ENCODE data around the gene DOP1A. TPM values are rescaled to one million over a fixed set of nuclear protein-coding genes. Genes with fewer than 3 reads are reported as not detected.

The DOP1A gene
- total RNA-seq (10 to 100 TPM; 26.1 to 33.9 (median 28.4) TPM), polyA plus RNA-seq (1 to 10 TPM; 4.8 to 8.4 (median 5.8) TPM)

- Histone ChIP-seq H3K9me3 (no peaks in the 10 kb centered on the region), H3K36me3 (no peaks in the 10 kb centered on the region), H3K27ac (peak within 1 kb of the TSS; percentile 90 to 97 (median 92)), H3K4me3 (peak within 1 kb of the TSS; percentile 88 to 92 (median 92)), H3K27me3 (no peaks in the 10 kb centered on the region), H3K4me1 (peaks cover 0 to 24% (median 12%) of the 10 kb centered on the region in 4 donors)
- peak; percentile 97 for DNase-seq
- intact Hi-C loops (cut with DNase I), result loop anchor here (2.0 to 10.0 kb wide), 5 partner anchors 125 to 820 kb away; partner anchors contain the start of genes IBTK, ME1, PGM3 and PRSS35
- 0 to 1% methylated on average over 78 of the region's 78 CpGs for WGBS, 2 donors
- TF ChIP-seq CTCF (IDR thresholded peaks at IDR 0.05) (peak; percentile 84 to 95 (median 90)), POLR2A (IDR thresholded peaks at IDR 0.05) (peak in 1 of 2 donors; percentile 27), EP300 (IDR thresholded peaks at IDR 0.05) (no peak), POLR2AphosphoS5 (IDR thresholded peaks at IDR 0.05) (peak; percentile 57 to 86 (median 72))
Observed at GRCh38 chr6:83067448-83068439, at the start of gene DOP1A. Gene DOP1A, plus strand, starts transcription at chr6:83067671. Its CDS starts 29,307 bp downstream, at chr6:83096978.

- H3K36me3 ChIP-seq, result peaks cover 0 to 51% (median 12%) of the 10 kb centered on the region in 4 donors
Observed at GRCh38 chr6:83019741-83020140, 47.7 kb upstream of the DOP1A start.

GRCh38 chr6:83031689-83032088 lies 35.8 kb upstream of the DOP1A start:
- WGBS, 2 donors, result 97 to 98% methylated on average over 6 of the region's 6 CpGs
- DNase-seq, result no peak
- intact Hi-C loops (cut with DNase I), result no loop called here
- H3K27ac ChIP-seq, result no peak overlapping the region
- no peak for TF ChIP-seq EP300 (IDR thresholded peaks at IDR 0.05)
- no peak for TF ChIP-seq CTCF (IDR thresholded peaks at IDR 0.05)
- TF ChIP-seq POLR2A (IDR thresholded peaks at IDR 0.05), result no peak
- TF ChIP-seq POLR2AphosphoS5 (IDR thresholded peaks at IDR 0.05), result no peak
- H3K36me3 ChIP-seq, result peaks cover 0 to 11% (median 2%) of the 10 kb centered on the region in 4 donors
- H3K27me3 ChIP-seq, result no peaks in the 10 kb centered on the region
- peaks cover 0 to 7% (median 0%) of the 10 kb centered on the region in 4 donors for H3K9me3 ChIP-seq
- H3K4me1 ChIP-seq, result no peaks in the 10 kb centered on the region
- H3K4me3 ChIP-seq, result no peak overlapping the region

More at GRCh38 chr6:83019741-83020140, 47.7 kb upstream of the DOP1A start:
- TF ChIP-seq CTCF (IDR thresholded peaks at IDR 0.05) (no peak), POLR2A (IDR thresholded peaks at IDR 0.05) (no peak), EP300 (IDR thresholded peaks at IDR 0.05) (no peak), POLR2AphosphoS5 (IDR thresholded peaks at IDR 0.05) (no peak)
- H3K9me3 ChIP-seq, result peaks cover 0 to 10% (median 5%) of the 10 kb centered on the region in 4 donors
- WGBS, 2 donors, result 93 to 96% methylated on average over 4 of the region's 4 CpGs
- intact Hi-C loops (cut with DNase I), result no loop called here
- H3K4me1 ChIP-seq, result no peaks in the 10 kb centered on the region
- H3K4me3 ChIP-seq, result no peak overlapping the region
- no peaks in the 10 kb centered on the region for H3K27me3 ChIP-seq
- DNase-seq, result no peak
- H3K27ac ChIP-seq, result no peak overlapping the region

- no peak for DNase-seq
- intact Hi-C loops (cut with DNase I), result no loop called here
- no peaks in the 10 kb centered on the region for H3K4me1 ChIP-seq
- H3K9me3 ChIP-seq, result no peaks in the 10 kb centered on the region
- no peak overlapping the region for H3K27ac ChIP-seq
- H3K4me3 ChIP-seq, result no peak overlapping the region
- H3K36me3 ChIP-seq, result peaks cover 0 to 3% (median 0%) of the 10 kb centered on the region in 4 donors
- no peaks in the 10 kb centered on the region for H3K27me3 ChIP-seq
- WGBS, 2 donors, result 98 to 99% methylated on average over 2 of the region's 2 CpGs
- TF ChIP-seq CTCF (IDR thresholded peaks at IDR 0.05) (no peak), POLR2AphosphoS5 (IDR thresholded peaks at IDR 0.05) (no peak), EP300 (IDR thresholded peaks at IDR 0.05) (no peak), POLR2A (IDR thresholded peaks at IDR 0.05) (no peak)
Observed at GRCh38 chr6:83038246-83038645, 29.2 kb upstream of the DOP1A start.

Data from sigmoid colon (tissue), 7 donors.